ENCODE data around the gene CEACAM4.

Gene CEACAM4

GRCh38 chr19:41621654-41622053 is 5.2 kb downstream of the CEACAM4 start:
- Histone ChIP-seq H2AK5ac (ENCODE audit: low read length) (no peak overlapping the region), H3K4me2 (ENCODE audit: low read length) (no peak overlapping the region), H3K4me1 (ENCODE audit: control insufficient read depth, low read depth, low read length) (no peaks in the 10 kb centered on the region), H3K27ac (ENCODE audit: low read depth, low read length) (no peak overlapping the region), H3K79me1 (ENCODE audit: low read length) (no peaks in the 10 kb centered on the region), H3K9ac (ENCODE audit: low read length) (no peak overlapping the region), H2BK5ac (ENCODE audit: low read length) (no peak overlapping the region), H4K5ac (ENCODE audit: low read length) (no peak overlapping the region), H2BK120ac (ENCODE audit: low read depth, low read length) (no peak overlapping the region), H4K8ac (ENCODE audit: low read depth, low read length) (no peak overlapping the region), H3K36me3 (ENCODE audit: control insufficient read depth, insufficient read depth, low read length) (no peaks in the 10 kb centered on the region), H3K27me3 (ENCODE audit: insufficient read depth, low read length, poor library complexity) (no peaks in the 10 kb centered on the region), H3K56ac (ENCODE audit: low read length) (no peak overlapping the region), H3K18ac (ENCODE audit: low read length) (no peak overlapping the region), H3K79me2 (ENCODE audit: control insufficient read depth, insufficient read depth, low read length) (no peaks in the 10 kb centered on the region), H2BK15ac (replicated peaks; ENCODE audit: low read depth) (no peak overlapping the region), H3K4ac (ENCODE audit: low read depth, low read length) (no peak overlapping the region), H3K23ac (ENCODE audit: low read length) (no peak overlapping the region), H3K4me3 (ENCODE audit: low read length) (no peak overlapping the region)
- no peak for DNase-seq
- WGBS (ENCODE audit: extremely low coverage, insufficient coverage, low lambda C conversion rate) = no CpG with 5 or more reads among the region's 7 CpGs

- Histone ChIP-seq H2BK5ac (ENCODE audit: low read length) (no peak overlapping the region), H3K36me3 (ENCODE audit: control insufficient read depth, insufficient read depth, low read length) (no peaks in the 10 kb centered on the region), H4K5ac (ENCODE audit: low read length) (no peak overlapping the region), H3K4me3 (ENCODE audit: low read length) (no peak overlapping the region), H3K4me2 (ENCODE audit: low read length) (no peak overlapping the region), H4K8ac (ENCODE audit: low read depth, low read length) (no peak overlapping the region), H2AK5ac (ENCODE audit: low read length) (no peak overlapping the region), H2BK120ac (ENCODE audit: low read depth, low read length) (no peak overlapping the region), H3K79me2 (ENCODE audit: control insufficient read depth, insufficient read depth, low read length) (no peaks in the 10 kb centered on the region), H3K4ac (ENCODE audit: low read depth, low read length) (no peak overlapping the region), H2BK15ac (replicated peaks; ENCODE audit: low read depth) (no peak overlapping the region), H3K9ac (ENCODE audit: low read length) (no peak overlapping the region), H3K79me1 (ENCODE audit: low read length) (no peaks in the 10 kb centered on the region), H3K27me3 (ENCODE audit: insufficient read depth, low read length, poor library complexity) (no peaks in the 10 kb centered on the region), H3K23ac (ENCODE audit: low read length) (no peak overlapping the region), H3K4me1 (ENCODE audit: control insufficient read depth, low read depth, low read length) (no peaks in the 10 kb centered on the region), H3K27ac (ENCODE audit: low read depth, low read length) (no peak overlapping the region), H3K56ac (ENCODE audit: low read length) (no peak overlapping the region), H3K18ac (ENCODE audit: low read length) (no peak overlapping the region)
- no peak for DNase-seq
- no CpG with 5 or more reads among the region's 4 CpGs for whole genome bisulfite sequencing (ENCODE audit: extremely low coverage, insufficient coverage, low lambda C conversion rate)
Measured at GRCh38 chr19:41621226-41621625, 5.6 kb downstream of the CEACAM4 start.

GRCh38 chr19:41620171-41620570 is 6.7 kb downstream of the CEACAM4 start:
- no peaks in the 10 kb centered on the region for H3K36me3 ChIP-seq (ENCODE audit: control insufficient read depth, insufficient read depth, low read length)
- H3K4me1 ChIP-seq (ENCODE audit: control insufficient read depth, low read depth, low read length) = no peaks in the 10 kb centered on the region
- DNase-seq = no peak
- no peaks in the 10 kb centered on the region for H3K79me1 ChIP-seq (ENCODE audit: low read length)
- no peaks in the 10 kb centered on the region for H3K79me2 ChIP-seq (ENCODE audit: control insufficient read depth, insufficient read depth, low read length)
- no peak overlapping the region for H2BK120ac ChIP-seq (ENCODE audit: low read depth, low read length)
- no CpG with 5 or more reads among the region's 5 CpGs for WGBS (ENCODE audit: extremely low coverage, insufficient coverage, low lambda C conversion rate)
- no peak overlapping the region for H3K4ac ChIP-seq (ENCODE audit: low read depth, low read length)
- no peaks in the 10 kb centered on the region for H3K27me3 ChIP-seq (ENCODE audit: insufficient read depth, low read length, poor library complexity)
- H2BK5ac ChIP-seq (ENCODE audit: low read length) = no peak overlapping the region
- H3K56ac ChIP-seq (ENCODE audit: low read length) = no peak overlapping the region
- H3K9ac ChIP-seq (ENCODE audit: low read length) = no peak overlapping the region
- H3K4me2 ChIP-seq (ENCODE audit: low read length) = no peak overlapping the region
- H4K8ac ChIP-seq (ENCODE audit: low read depth, low read length) = no peak overlapping the region
- H3K27ac ChIP-seq (ENCODE audit: low read depth, low read length) = no peak overlapping the region
- no peak overlapping the region for H4K5ac ChIP-seq (ENCODE audit: low read length)
- H3K18ac ChIP-seq (ENCODE audit: low read length) = no peak overlapping the region
- no peak overlapping the region for H2AK5ac ChIP-seq (ENCODE audit: low read length)
- no peak overlapping the region for H2BK15ac ChIP-seq (replicated peaks; ENCODE audit: low read depth)
- H3K23ac ChIP-seq (ENCODE audit: low read length) = no peak overlapping the region
- H3K4me3 ChIP-seq (ENCODE audit: low read length) = no peak overlapping the region

GRCh38 chr19:41619018-41619556 is 7.8 kb downstream of the CEACAM4 start:
- no peaks in the 10 kb centered on the region for H3K4me1 ChIP-seq (ENCODE audit: control insufficient read depth, low read depth, low read length)
- DNase-seq = no peak

GRCh38 chr19:41617941-41618730 is 8.7 kb downstream of the CEACAM4 start:
- no peak overlapping the region for H3K23ac ChIP-seq (ENCODE audit: low read length)
- H3K18ac ChIP-seq (ENCODE audit: low read length) = no peak overlapping the region
- H3K79me1 ChIP-seq (ENCODE audit: low read length) = no peaks in the 10 kb centered on the region
- H3K9ac ChIP-seq (ENCODE audit: low read length) = no peak overlapping the region
- H3K4ac ChIP-seq (ENCODE audit: low read depth, low read length) = no peak overlapping the region
- no peak overlapping the region for H2BK15ac ChIP-seq (replicated peaks; ENCODE audit: low read depth)
- no peak overlapping the region for H2AK5ac ChIP-seq (ENCODE audit: low read length)
- no peak overlapping the region for H3K4me2 ChIP-seq (ENCODE audit: low read length)
- no peak overlapping the region for H3K4me3 ChIP-seq (ENCODE audit: low read length)
- no peak overlapping the region for H2BK5ac ChIP-seq (ENCODE audit: low read length)
- H3K56ac ChIP-seq (ENCODE audit: low read length) = no peak overlapping the region
- H2BK120ac ChIP-seq (ENCODE audit: low read depth, low read length) = no peak overlapping the region
- no peak overlapping the region for H4K8ac ChIP-seq (ENCODE audit: low read depth, low read length)
- no peaks in the 10 kb centered on the region for H3K4me1 ChIP-seq (ENCODE audit: control insufficient read depth, low read depth, low read length)
- no peak overlapping the region for H4K5ac ChIP-seq (ENCODE audit: low read length)
- H3K36me3 ChIP-seq (ENCODE audit: control insufficient read depth, insufficient read depth, low read length) = no peaks in the 10 kb centered on the region
- no peaks in the 10 kb centered on the region for H3K27me3 ChIP-seq (ENCODE audit: insufficient read depth, low read length, poor library complexity)
- DNase-seq = no peak
- H3K27ac ChIP-seq (ENCODE audit: low read depth, low read length) = no peak overlapping the region
- H3K79me2 ChIP-seq (ENCODE audit: control insufficient read depth, insufficient read depth, low read length) = no peaks in the 10 kb centered on the region
- no CpG with 5 or more reads among the region's 9 CpGs for WGBS (ENCODE audit: extremely low coverage, insufficient coverage, low lambda C conversion rate)

More at GRCh38 chr19:41619018-41619556, 7.8 kb downstream of the CEACAM4 start:
- Histone ChIP-seq H2BK120ac (ENCODE audit: low read depth, low read length) (no peak overlapping the region), H3K79me2 (ENCODE audit: control insufficient read depth, insufficient read depth, low read length) (no peaks in the 10 kb centered on the region), H3K27ac (ENCODE audit: low read depth, low read length) (no peak overlapping the region), H3K4me3 (ENCODE audit: low read length) (no peak overlapping the region), H3K23ac (ENCODE audit: low read length) (no peak overlapping the region), H3K36me3 (ENCODE audit: control insufficient read depth, insufficient read depth, low read length) (no peaks in the 10 kb centered on the region), H3K4me2 (ENCODE audit: low read length) (no peak overlapping the region), H3K18ac (ENCODE audit: low read length) (no peak overlapping the region), H3K79me1 (ENCODE audit: low read length) (no peaks in the 10 kb centered on the region), H4K5ac (ENCODE audit: low read length) (no peak overlapping the region), H4K8ac (ENCODE audit: low read depth, low read length) (no peak overlapping the region), H2BK5ac (ENCODE audit: low read length) (no peak overlapping the region), H3K4ac (ENCODE audit: low read depth, low read length) (no peak overlapping the region), H3K27me3 (ENCODE audit: insufficient read depth, low read length, poor library complexity) (no peaks in the 10 kb centered on the region), H3K56ac (ENCODE audit: low read length) (no peak overlapping the region), H3K9ac (ENCODE audit: low read length) (no peak overlapping the region), H2BK15ac (replicated peaks; ENCODE audit: low read depth) (no peak overlapping the region), H2AK5ac (ENCODE audit: low read length) (no peak overlapping the region)
- no CpG with 5 or more reads among the region's 7 CpGs for WGBS (ENCODE audit: extremely low coverage, insufficient coverage, low lambda C conversion rate)

Data from mesendoderm (in vitro differentiated cells).